Stimulated activated CD8-positive, alpha-beta memory T cell treated with anti-CD3 and anti-CD28 coated beads, Interleukin-4, amount 100 ng/mL, for 48 hours (primary cell): ENCODE results near the gene ERICH6B.

Source experiments
- DNase-seq: peaks from one replicate; pipeline ENCODE4 v3.0.0-alpha.2; 2020

Gene ERICH6B

GRCh38 chr13:45598597-45598996 is 16.9 kb downstream of the ERICH6B start:
- no peak for DNase-seq

- DNase-seq, result no peak
Measured at GRCh38 chr13:45596800-45597475, 18.6 kb downstream of the ERICH6B start.

- no peak for DNase-seq
Measured at GRCh38 chr13:45595965-45596364, 19.6 kb downstream of the ERICH6B start.

GRCh38 chr13:45594764-45595163 is 20.8 kb downstream of the ERICH6B start:
- no peak for DNase-seq

- DNase-seq, result no peak
Measured at GRCh38 chr13:45594227-45594626, 21.3 kb downstream of the ERICH6B start.

- no peak for DNase-seq
Measured at GRCh38 chr13:45592758-45593157, 22.8 kb downstream of the ERICH6B start.

- no peak for DNase-seq
Measured at GRCh38 chr13:45590066-45590465, 25.5 kb downstream of the ERICH6B start.

GRCh38 chr13:45587897-45588296 is 27.6 kb downstream of the ERICH6B start:
- no peak for DNase-seq

- DNase-seq, result no peak
Measured at GRCh38 chr13:45584816-45585215, 30.7 kb downstream of the ERICH6B start.

GRCh38 chr13:45582408-45583076 is 33.0 kb downstream of the ERICH6B start:
- no peak for DNase-seq

- no peak for DNase-seq
Measured at GRCh38 chr13:45576466-45576865, 39.1 kb downstream of the ERICH6B start.

- DNase-seq, result no peak
Measured at GRCh38 chr13:45575830-45576180, 39.7 kb downstream of the ERICH6B start.

- DNase-seq, result no peak
Measured at GRCh38 chr13:45575146-45575829, 40.3 kb downstream of the ERICH6B start.

GRCh38 chr13:45565331-45565730 is 50.2 kb downstream of the ERICH6B start:
- no peak for DNase-seq

- no peak for DNase-seq
Measured at GRCh38 chr13:45564133-45564776, 51.3 kb downstream of the ERICH6B start.

- no peak for DNase-seq
Measured at GRCh38 chr13:45554604-45555109, 60.9 kb downstream of the ERICH6B start.

GRCh38 chr13:45548281-45548680 is 67.3 kb downstream of the ERICH6B start:
- DNase-seq, result no peak

GRCh38 chr13:45546410-45546765 is 69.2 kb downstream of the ERICH6B start:
- DNase-seq, result no peak

GRCh38 chr13:45545686-45546409 is 69.7 kb downstream of the ERICH6B start:
- DNase-seq, result no peak

GRCh38 chr13:45544520-45544919 is 71.0 kb downstream of the ERICH6B start:
- no peak for DNase-seq

- DNase-seq, result no peak
Measured at GRCh38 chr13:45542878-45543277, 72.7 kb downstream of the ERICH6B start.

- no peak for DNase-seq
Measured at GRCh38 chr13:45542391-45542790, 73.1 kb downstream of the ERICH6B start.

- DNase-seq, result no peak
Measured at GRCh38 chr13:45541806-45542205, 73.7 kb downstream of the ERICH6B start.
